Ascending aorta (tissue), 2 donors: Measurements from ENCODE around the gene DST. TPM values are rescaled to one million over a fixed set of nuclear protein-coding genes. Genes with fewer than 3 reads are reported as not detected.

ENCODE experiments used
- DNase-seq, 2 donors: peaks; one replicate each; pipeline ENCODE4 v3.0.0-alpha.2; 2019; ENCODE audit warnings: low spot score in 2 of 2
- H3K27ac ChIP-seq, 2 donors: fragments of 200-600 bp; sonication (generic); one replicate each; pipeline ENCODE4 v1.5.1; 2016 to 2017; ENCODE audit warnings: mild to moderate bottlenecking in 1 of 2
- H3K27me3 ChIP-seq: fragments of 200-600 bp; sonication (generic); one replicate; pipeline ENCODE4 v1.5.1; 2017
- H3K36me3 ChIP-seq, 2 donors: fragments of 200-600 bp; sonication (generic); one replicate each; pipeline ENCODE4 v1.5.1; 2016
- H3K4me1 ChIP-seq, 2 donors: fragments of 200-600 bp; sonication (generic); one replicate each; pipeline ENCODE4 v1.5.1; 2016 to 2017; ENCODE audit warnings: mild to moderate bottlenecking in 1 of 2
- H3K4me3 ChIP-seq, 2 donors: fragments of 200-600 bp; sonication (generic); one replicate each; pipeline ENCODE4 v1.5.1; 2016 to 2017; ENCODE audit warnings: mild to moderate bottlenecking in 1 of 2
- H3K9me3 ChIP-seq, 2 donors: fragments of 200-600 bp; sonication (generic); one replicate each; pipeline ENCODE4 v1.5.1; 2016
- intact Hi-C: fragments of 100-400 bp; cut with DNase I; formaldehyde crosslinking; loops from one replicate; pipeline ENCODE4 v1.15.1; 2023
- total RNA-seq: library from RNA; depleted of rRNA; stranded (reverse); fragments of >200 nt; gene quantifications from one replicate; pipeline ENCODE4 v1.1.0, GENCODE V29; 2016
- TF ChIP-seq, protein P1 (sequence below), 3 experiments: fragments of 200-600 bp in 2 of 3; fragments of 450-650 bp in 1 of 3; sonication (generic) in 2 of 3; IDR thresholded peaks; one replicate each; pipeline ENCODE4 v1.5.1; 2016 to 2019; ENCODE audit warnings: antibody characterized with exemption in 3 of 3, mild to moderate bottlenecking in 1 of 3, moderate library complexity in 1 of 3

The DST gene
- total RNA-seq, 1 donor from 2014 or later, result 223 TPM

DNA sequence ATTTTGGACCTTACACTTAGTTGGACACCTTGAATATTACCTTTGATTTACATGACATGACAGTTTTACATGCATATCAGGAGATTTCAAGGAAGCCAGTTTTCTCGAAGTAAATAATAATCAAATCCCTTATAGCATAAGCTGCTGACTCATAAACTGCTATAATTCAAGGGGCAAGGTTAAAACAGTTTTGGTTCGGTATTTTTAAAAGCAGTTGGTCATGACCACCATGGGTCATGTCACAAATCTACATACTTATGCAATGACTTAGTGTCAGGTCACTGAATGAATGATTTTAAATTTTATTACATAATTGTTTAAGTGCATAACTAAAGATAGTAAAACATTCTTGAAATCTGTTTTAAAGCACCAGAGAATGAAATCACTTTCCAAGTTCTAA, 158.0 kb downstream of the DST start:
- DNase-seq, result no peak
- Histone ChIP-seq H3K36me3 (peaks cover 58 to 72% of the 10 kb centered on the region in 2 donors), H3K9me3 (no peaks in the 10 kb centered on the region), H3K4me1 (peaks cover 0 to 8% of the 10 kb centered on the region in 2 donors), H3K4me3 (no peak overlapping the region), H3K27me3 (no peaks in the 10 kb centered on the region), H3K27ac (peak overlapping the region in 1 of 2 donors; percentile 8)
- intact Hi-C loops, result loop anchor here (5.0 kb wide), 1 partner anchor 112 kb away; no protein-coding TSS in a partner anchor
- TF ChIP-seq, protein P1, sequence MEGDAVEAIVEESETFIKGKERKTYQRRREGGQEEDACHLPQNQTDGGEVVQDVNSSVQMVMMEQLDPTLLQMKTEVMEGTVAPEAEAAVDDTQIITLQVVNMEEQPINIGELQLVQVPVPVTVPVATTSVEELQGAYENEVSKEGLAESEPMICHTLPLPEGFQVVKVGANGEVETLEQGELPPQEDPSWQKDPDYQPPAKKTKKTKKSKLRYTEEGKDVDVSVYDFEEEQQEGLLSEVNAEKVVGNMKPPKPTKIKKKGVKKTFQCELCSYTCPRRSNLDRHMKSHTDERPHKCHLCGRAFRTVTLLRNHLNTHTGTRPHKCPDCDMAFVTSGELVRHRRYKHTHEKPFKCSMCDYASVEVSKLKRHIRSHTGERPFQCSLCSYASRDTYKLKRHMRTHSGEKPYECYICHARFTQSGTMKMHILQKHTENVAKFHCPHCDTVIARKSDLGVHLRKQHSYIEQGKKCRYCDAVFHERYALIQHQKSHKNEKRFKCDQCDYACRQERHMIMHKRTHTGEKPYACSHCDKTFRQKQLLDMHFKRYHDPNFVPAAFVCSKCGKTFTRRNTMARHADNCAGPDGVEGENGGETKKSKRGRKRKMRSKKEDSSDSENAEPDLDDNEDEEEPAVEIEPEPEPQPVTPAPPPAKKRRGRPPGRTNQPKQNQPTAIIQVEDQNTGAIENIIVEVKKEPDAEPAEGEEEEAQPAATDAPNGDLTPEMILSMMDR (IDR thresholded peaks at IDR 0.05), result no peak

DNA sequence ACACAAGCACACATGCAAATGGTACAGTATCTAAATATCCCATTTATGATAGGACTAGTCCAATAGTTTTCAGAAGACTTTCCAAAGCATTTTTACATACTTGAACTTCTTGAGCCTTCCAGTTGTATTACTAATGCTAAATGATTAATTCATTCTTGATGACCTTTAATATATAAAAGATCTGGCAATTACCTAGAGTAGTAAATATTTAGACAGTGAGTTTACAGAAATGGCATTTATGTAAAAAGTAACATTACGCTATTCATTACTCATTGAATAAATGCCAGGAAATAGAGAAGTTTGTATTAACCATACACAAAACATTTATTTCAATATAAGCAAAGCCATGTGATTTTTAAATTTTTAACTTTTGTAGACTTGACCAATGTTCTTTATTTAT, 158.8 kb downstream of the DST start:
- H3K36me3 ChIP-seq, result peaks cover 66 to 73% of the 10 kb centered on the region in 2 donors

GRCh38 chr6:56482525-56482924, 160.2 kb downstream of the DST start:
- Histone ChIP-seq H3K27me3 (no peaks in the 10 kb centered on the region), H3K9me3 (no peaks in the 10 kb centered on the region), H3K27ac (no peak overlapping the region), H3K4me3 (no peak overlapping the region), H3K36me3 (peaks cover 56 to 74% of the 10 kb centered on the region in 2 donors), H3K4me1 (peaks cover 0 to 8% of the 10 kb centered on the region in 2 donors)
- no peak for DNase-seq
- intact Hi-C loops, result loop anchor here (5.0 kb wide), 1 partner anchor 110 kb away; no protein-coding TSS in a partner anchor
- TF ChIP-seq, protein P1 (IDR thresholded peaks at IDR 0.05), result no peak

More for the DNA sequence above, 158.8 kb downstream of the DST start:
- peaks cover 0 to 8% of the 10 kb centered on the region in 2 donors for H3K4me1 ChIP-seq
- H3K9me3 ChIP-seq, result no peaks in the 10 kb centered on the region
- H3K27ac ChIP-seq, result no peak overlapping the region
- TF ChIP-seq, protein P1 (IDR thresholded peaks at IDR 0.05), result no peak
- no peaks in the 10 kb centered on the region for H3K27me3 ChIP-seq
- intact Hi-C loops, result loop anchor here (5.0 kb wide), 1 partner anchor 112 kb away; no protein-coding TSS in a partner anchor
- no peak for DNase-seq
- H3K4me3 ChIP-seq, result no peak overlapping the region

DNA sequence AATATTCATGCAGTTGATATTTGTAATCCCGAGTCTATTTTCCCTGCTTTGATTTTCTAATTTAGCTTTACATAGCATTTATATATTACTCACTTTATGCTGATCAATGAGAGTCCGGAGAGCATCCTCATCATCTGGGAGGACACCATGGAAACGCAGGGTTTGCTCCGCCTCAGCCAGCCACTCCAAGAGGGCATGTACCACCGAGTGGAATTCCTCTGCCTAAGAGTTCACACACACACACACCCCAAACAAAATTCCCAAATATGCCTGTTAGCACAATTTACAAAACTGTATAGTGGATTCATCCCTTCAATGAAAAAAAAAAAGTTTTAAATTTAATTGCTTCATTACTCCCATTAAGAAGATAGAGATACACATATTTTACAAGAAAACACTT, 160.7 kb downstream of the DST start:
- TF ChIP-seq, protein P1 (IDR thresholded peaks at IDR 0.05), result no peak
- peaks cover 0 to 8% of the 10 kb centered on the region in 2 donors for H3K4me1 ChIP-seq
- no peaks in the 10 kb centered on the region for H3K9me3 ChIP-seq
- intact Hi-C loops, result loop anchor here (5.0 kb wide), 1 partner anchor 110 kb away; no protein-coding TSS in a partner anchor
- no peak overlapping the region for H3K4me3 ChIP-seq
- H3K27me3 ChIP-seq, result no peaks in the 10 kb centered on the region
- peaks cover 54 to 74% of the 10 kb centered on the region in 2 donors for H3K36me3 ChIP-seq
- no peak for DNase-seq
- no peak overlapping the region for H3K27ac ChIP-seq

- peaks cover 54 to 77% of the 10 kb centered on the region in 2 donors for H3K36me3 ChIP-seq
- H3K27me3 ChIP-seq, result no peaks in the 10 kb centered on the region
- TF ChIP-seq, protein P1 (IDR thresholded peaks at IDR 0.05), result no peak
- intact Hi-C loops, result loop anchor here (5.0 kb wide), 1 partner anchor 108 kb away; no protein-coding TSS in a partner anchor
- no peak overlapping the region for H3K27ac ChIP-seq
- H3K4me3 ChIP-seq, result no peak overlapping the region
- no peaks in the 10 kb centered on the region for H3K9me3 ChIP-seq
- peaks cover 0 to 11% of the 10 kb centered on the region in 2 donors for H3K4me1 ChIP-seq
- no peak for DNase-seq
Observed at GRCh38 chr6:56480654-56481337, 161.9 kb downstream of the DST start.
